Osteocyte (in vitro differentiated cells): Measurements from ENCODE around the gene LRP1B. TPM values are rescaled to one million over a fixed set of nuclear protein-coding genes. Genes with fewer than 3 reads are reported as not detected.

Source experiments
- DNase-seq: peaks from one replicate; pipeline ENCODE4 v3.0.0; 2021; ENCODE audit warnings: mixed read lengths; ENCODE audit not compliant: unreplicated experiment; ENCODE audit errors: extremely low spot score
- H3K27ac Mint-ChIP-seq: one replicate; pipeline ENCODE4 v1.8.0; 2021; ENCODE audit warnings: mild to moderate bottlenecking, mixed read lengths; ENCODE audit not compliant: unreplicated experiment
- H3K27me3 Mint-ChIP-seq: one replicate; pipeline ENCODE4 v1.8.0; 2021; ENCODE audit warnings: mixed read lengths; ENCODE audit not compliant: unreplicated experiment
- H3K36me3 Mint-ChIP-seq: one replicate; pipeline ENCODE4 v1.8.0; 2021; ENCODE audit warnings: mixed read lengths; ENCODE audit not compliant: unreplicated experiment
- H3K4me1 Mint-ChIP-seq: one replicate; pipeline ENCODE4 v1.8.0; 2021; ENCODE audit warnings: mixed read lengths; ENCODE audit not compliant: unreplicated experiment
- H3K4me3 Mint-ChIP-seq: one replicate; pipeline ENCODE4 v1.8.0; 2021; ENCODE audit warnings: mild to moderate bottlenecking, moderate library complexity, mixed read lengths; ENCODE audit not compliant: unreplicated experiment
- H3K9me3 Mint-ChIP-seq: one replicate; pipeline ENCODE4 v1.8.0; 2021; ENCODE audit warnings: mixed read lengths; ENCODE audit not compliant: unreplicated experiment
- CTCF ChIP-seq: fragments of 200-600 bp; sonication (generic); IDR thresholded peaks from 2 replicates; pipeline ENCODE4 v1.5.0; 2021; ENCODE audit warnings: antibody characterized with exemption, mild to moderate bottlenecking, moderate library complexity
- total RNA-seq: library from RNA; stranded (reverse); gene quantifications from 2 replicates; pipeline ENCODE4 v1.2.1, GENCODE V29; 2021

LRP1B gene
- total RNA-seq, 1 donor from 2014 or later, result 3.6 TPM

- H3K27ac Mint-ChIP-seq, result no peak overlapping the region
- H3K4me3 Mint-ChIP-seq, result no peak overlapping the region
Measured at GRCh38 chr2:140504601-140505000, 1626.2 kb downstream of the LRP1B start.

GRCh38 chr2:140502951-140503630, 1627.7 kb downstream of the LRP1B start:
- no peaks in the 10 kb centered on the region for H3K27me3 Mint-ChIP-seq
- no peaks in the 10 kb centered on the region for H3K36me3 Mint-ChIP-seq
- peak overlapping the region; percentile 23 for H3K4me3 Mint-ChIP-seq
- TF ChIP-seq CTCF, result no peak
- H3K9me3 Mint-ChIP-seq, result no peaks in the 10 kb centered on the region
- no peak for DNase-seq
- peaks cover 7% of the 10 kb centered on the region for H3K4me1 Mint-ChIP-seq
- peak overlapping the region; percentile 24 for H3K27ac Mint-ChIP-seq

More at GRCh38 chr2:140504601-140505000, 1626.2 kb downstream of the LRP1B start:
- H3K4me1 Mint-ChIP-seq, result peaks cover 4% of the 10 kb centered on the region
- H3K9me3 Mint-ChIP-seq, result no peaks in the 10 kb centered on the region
- H3K36me3 Mint-ChIP-seq, result no peaks in the 10 kb centered on the region
- H3K27me3 Mint-ChIP-seq, result no peaks in the 10 kb centered on the region
- no peak for TF ChIP-seq CTCF
- no peak for DNase-seq

- Mint-ChIP-seq H3K36me3 (no peaks in the 10 kb centered on the region), H3K27me3 (no peaks in the 10 kb centered on the region), H3K4me1 (peaks cover 7% of the 10 kb centered on the region), H3K4me3 (no peak overlapping the region), H3K9me3 (no peaks in the 10 kb centered on the region), H3K27ac (no peak overlapping the region)
- no peak for DNase-seq
- no peak for TF ChIP-seq CTCF
Measured at GRCh38 chr2:140498360-140498759, 1632.5 kb downstream of the LRP1B start.

GRCh38 chr2:140496714-140497113, 1634.1 kb downstream of the LRP1B start:
- no peak overlapping the region for H3K27ac Mint-ChIP-seq
- H3K27me3 Mint-ChIP-seq, result peaks cover 5% of the 10 kb centered on the region
- no peak overlapping the region for H3K4me3 Mint-ChIP-seq
- DNase-seq, result no peak
- TF ChIP-seq CTCF, result no peak
- H3K4me1 Mint-ChIP-seq, result peaks cover 4% of the 10 kb centered on the region
- H3K9me3 Mint-ChIP-seq, result no peaks in the 10 kb centered on the region
- no peaks in the 10 kb centered on the region for H3K36me3 Mint-ChIP-seq

- Mint-ChIP-seq H3K4me3 (no peak overlapping the region), H3K9me3 (no peaks in the 10 kb centered on the region), H3K27me3 (peaks cover 9% of the 10 kb centered on the region)
Measured at GRCh38 chr2:140491876-140492275, 1638.9 kb downstream of the LRP1B start.

More at GRCh38 chr2:140491876-140492275, 1638.9 kb downstream of the LRP1B start:
- no peak for TF ChIP-seq CTCF
- H3K4me1 Mint-ChIP-seq, result no peaks in the 10 kb centered on the region
- H3K36me3 Mint-ChIP-seq, result no peaks in the 10 kb centered on the region
- no peak for DNase-seq
- no peak overlapping the region for H3K27ac Mint-ChIP-seq
